OCI-M1 (cell line): ENCODE results near the gene MZT2B.
A peak's percentile ranks its signal among the peaks of the same experiment; 100 is the strongest.
"Not testable (repeated sequence)": the region's sequence is repeated elsewhere in the genome, so short reads cannot be mapped to it uniquely, and the experiment has no call there.

Experiments
- DNase-seq: peaks from one replicate; lab custom pipeline; 2025; lab: John Stamatoyannopoulos, UW

Gene MZT2B

GRCh38 chr2:130181880-130182682, at the start of gene MZT2B:
Gene MZT2B (plus strand): TSS chr2:130182262. CDS start chr2:130182283, 21 bp downstream.
- peak; percentile 92 for DNase-seq

DNA sequence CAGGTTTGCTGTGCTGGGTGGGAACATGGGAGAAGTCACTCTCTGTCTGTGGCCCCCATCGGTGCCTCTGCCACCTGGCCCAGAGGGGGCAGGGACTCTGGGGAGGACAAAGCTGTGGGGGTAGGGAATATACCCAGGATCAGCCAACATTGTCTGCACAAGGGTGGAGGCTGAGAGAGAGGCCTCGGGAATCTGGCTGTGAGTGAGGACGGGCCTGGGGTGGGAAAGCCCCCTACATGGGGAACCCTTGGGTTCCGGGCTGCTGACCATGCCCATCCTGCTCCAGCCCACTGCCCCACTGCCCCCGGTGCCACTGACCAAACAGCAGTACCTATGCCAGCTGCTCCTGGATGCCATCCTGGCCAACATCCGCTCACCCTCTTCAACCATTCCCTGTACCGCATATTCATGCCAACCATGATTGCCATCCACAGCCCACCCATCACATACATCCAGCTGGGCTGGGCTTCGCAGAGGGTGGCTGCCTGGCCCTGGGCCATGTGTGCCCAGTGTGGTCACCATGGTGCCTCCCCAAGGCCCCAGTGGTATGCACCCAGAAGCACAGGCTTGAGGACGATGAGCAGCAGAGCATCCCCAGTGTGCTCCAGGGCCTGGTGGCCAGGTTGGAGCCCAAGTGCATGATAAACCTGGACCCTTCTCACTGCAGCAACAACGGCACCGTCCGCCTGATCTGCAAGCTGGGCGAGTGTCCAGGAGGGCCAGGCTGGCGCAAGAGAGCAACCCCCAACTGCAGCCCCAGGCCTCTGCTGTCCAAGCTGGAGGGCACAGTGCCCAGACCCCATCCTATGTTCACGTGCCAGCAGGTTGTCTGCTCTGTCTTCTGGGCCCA, 46.1 kb upstream of the MZT2B start:
- DNase-seq: no peak

GRCh38 chr2:130136546-130136945, 45.5 kb upstream of the MZT2B start:
- DNase-seq: not testable (repeated sequence)

DNA sequence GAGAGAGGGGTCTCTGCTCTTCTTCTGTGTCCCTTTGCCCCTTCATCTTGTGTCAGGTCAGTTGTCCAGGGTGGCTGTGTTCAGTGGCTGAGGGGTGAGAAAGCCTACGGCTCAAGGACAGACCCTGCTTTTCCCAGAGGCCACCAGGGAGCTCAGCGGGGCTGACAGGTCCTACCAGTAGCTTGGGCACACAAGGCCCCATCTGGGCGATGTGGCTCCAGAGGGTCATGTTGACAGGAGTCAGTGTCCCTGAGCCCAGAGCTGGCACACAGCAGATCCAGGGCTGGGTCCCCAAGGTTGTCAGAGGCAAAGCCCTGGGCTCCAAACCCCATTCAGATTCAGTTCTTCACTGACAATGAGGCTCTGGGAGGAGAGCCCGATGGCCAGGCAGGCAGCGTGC, 44.9 kb upstream of the MZT2B start:
- DNase-seq: not testable (repeated sequence)

DNA sequence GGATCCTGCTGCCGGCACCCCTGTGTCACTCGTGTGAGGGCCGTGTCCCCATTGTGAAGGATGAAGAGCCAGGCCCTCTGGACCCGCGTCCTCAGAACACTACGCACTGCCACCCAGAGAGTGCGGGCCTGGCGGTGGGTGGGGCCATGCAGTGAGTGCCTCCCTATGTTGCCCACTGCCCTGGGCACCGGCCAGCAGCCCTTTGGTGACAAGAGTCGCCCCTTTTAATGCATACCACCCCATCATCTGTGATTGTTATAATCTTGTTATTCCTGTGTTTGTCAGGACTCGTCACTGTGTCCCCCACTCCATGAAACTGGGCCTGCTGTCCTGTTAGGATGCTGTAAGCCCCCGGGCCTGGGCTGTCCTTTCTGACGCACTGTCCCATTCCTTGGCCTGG, 43.7 kb upstream of the MZT2B start:
- not testable (repeated sequence) for DNase-seq

- not testable (repeated sequence) for DNase-seq
These were observed 43.2 kb upstream of the MZT2B start for GRCh38 chr2:130138841-130139251.

GRCh38 chr2:130139331-130140280, 42.5 kb upstream of the MZT2B start:
- DNase-seq: not testable (repeated sequence)

- not testable (repeated sequence) for DNase-seq
These were observed 41.5 kb upstream of the MZT2B start for GRCh38 chr2:130140516-130140915.

DNA sequence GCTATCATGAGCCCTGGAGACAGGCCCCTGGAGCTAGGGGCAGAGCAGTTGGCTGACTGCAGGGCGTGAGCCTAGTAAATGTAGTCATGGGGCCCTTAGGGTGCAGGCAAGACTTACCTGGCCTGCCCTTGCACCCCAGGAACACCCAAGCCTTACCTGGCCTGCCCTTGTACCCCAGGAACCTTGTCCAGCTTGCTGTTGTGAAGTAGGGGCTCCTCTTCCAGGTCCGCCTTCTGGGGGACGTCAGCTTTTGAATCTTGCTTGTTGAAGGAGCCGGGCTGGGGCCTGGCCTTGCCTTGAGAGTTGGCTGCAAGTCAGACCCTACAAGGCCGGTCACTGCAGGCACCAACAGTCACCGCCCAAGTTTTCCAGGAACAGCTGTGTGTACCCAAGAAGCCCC, 41.1 kb upstream of the MZT2B start:
- not testable (repeated sequence) for DNase-seq

GRCh38 chr2:130141645-130142370, 40.3 kb upstream of the MZT2B start:
- not testable (repeated sequence) for DNase-seq

GRCh38 chr2:130142396-130143265, 39.4 kb upstream of the MZT2B start:
- not testable (repeated sequence) for DNase-seq

DNA sequence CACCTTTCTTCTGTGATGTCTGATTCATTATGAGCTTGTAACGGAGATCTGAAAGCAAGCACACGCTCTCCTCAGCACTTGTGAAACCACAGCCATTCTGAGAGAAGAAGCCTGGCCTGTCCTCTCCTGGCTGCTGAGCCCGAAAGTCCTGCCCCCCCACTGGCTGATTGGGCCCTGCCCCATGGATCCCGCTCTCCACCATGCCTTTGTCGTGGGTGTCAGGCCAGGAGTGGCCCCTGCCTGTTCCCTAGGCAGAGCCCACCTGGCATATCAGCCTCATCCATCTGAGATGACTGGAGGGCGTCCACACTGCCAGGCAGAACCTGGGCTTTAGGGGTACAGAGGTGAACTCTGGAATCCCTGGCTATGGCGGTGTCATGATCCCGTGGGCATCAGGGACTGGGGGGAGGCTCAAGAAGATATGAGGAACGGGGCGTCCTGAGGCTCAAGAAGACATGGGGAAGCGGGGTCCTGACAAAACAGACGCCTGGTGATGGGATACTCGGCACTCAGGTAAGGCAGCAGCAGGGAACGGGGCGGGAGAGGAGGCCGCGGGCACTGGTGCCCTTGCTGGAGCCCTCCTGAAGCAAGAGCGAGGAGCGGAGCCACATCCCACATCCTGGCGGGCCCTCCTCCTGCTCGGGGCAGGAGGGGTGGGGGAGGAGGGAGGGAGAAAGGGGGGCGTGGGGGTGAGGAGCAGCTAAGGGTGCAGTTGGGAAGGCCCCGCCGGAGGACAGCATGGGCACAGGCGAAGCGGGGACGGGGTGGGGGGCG, 38.6 kb upstream of the MZT2B start:
- not testable (repeated sequence) for DNase-seq

- peak; percentile 1 for DNase-seq
These were observed 37.1 kb upstream of the MZT2B start, which contains the start of gene CCDC74B for GRCh38 chr2:130145006-130145414. Gene CCDC74B (minus strand): TSS chr2:130145112. CDS start chr2:130144996, 116 bp downstream.

GRCh38 chr2:130148515-130148914, 33.5 kb upstream of the MZT2B start:
- not testable (repeated sequence) for DNase-seq

DNA sequence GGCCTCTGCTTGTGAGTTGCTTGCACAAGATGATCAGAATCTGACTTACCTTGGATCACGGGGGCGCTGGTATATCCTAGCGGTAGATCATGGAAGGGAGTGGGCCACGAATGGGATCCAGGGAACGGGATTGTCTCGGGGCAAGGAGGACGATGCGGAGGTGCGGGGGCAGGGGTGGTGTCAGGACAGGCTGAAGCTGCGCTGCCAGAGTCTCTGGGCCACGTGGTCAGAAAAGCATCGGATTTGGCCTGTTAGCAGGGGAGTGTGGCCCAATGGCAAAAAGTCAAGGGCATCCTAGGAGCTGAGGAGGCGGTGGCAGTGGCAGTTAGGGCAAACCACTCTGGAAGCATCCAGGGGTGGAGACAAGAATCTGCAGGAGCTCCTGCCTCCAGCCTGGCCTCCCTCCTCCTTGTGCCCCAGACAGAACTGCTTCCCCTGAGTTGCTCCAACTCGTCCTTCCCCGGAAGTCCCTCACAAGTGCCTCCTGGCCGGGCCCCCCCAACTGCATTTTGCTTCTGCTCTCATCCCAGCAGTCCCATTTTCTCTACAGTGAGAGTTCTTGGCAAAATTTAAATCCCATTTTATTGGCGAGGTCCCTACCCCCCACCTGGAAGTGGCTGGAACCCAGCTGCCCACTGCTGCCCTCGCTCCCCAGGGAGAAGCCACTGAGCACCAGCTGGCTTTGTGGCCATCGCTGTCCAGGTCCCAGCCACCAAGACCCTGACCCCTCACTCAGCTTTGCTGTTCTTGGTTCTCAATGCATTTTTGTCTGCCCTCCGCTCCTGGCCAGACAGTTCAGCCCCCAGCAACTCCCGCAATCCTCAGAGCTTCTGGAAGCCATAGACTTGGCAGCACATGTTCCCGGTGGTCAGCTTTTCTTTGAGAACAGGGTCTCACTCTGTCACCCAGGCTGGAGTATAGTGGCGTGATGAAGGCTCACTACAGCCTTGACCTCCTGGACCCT, 31.6 kb upstream of the MZT2B start:
- no peak for DNase-seq

DNA sequence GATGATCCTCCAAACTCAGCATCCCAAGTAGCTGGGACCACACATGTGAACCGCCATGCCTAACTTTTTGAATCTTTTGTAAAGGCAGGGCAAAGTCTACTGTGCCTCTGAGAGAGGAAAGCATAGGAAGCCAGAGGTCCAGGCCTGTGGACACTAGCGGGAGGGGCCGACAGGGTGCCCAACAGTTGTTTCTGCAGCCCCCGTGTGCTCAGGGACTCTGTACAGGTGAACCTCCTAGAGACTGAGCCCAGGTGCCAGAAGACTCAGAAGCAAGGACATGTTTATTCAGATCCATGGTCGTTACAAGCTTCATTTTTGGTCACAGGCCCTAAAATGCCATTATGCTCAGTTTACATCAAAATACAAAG, 30.9 kb upstream of the MZT2B start:
- DNase-seq: not testable (repeated sequence)

DNA sequence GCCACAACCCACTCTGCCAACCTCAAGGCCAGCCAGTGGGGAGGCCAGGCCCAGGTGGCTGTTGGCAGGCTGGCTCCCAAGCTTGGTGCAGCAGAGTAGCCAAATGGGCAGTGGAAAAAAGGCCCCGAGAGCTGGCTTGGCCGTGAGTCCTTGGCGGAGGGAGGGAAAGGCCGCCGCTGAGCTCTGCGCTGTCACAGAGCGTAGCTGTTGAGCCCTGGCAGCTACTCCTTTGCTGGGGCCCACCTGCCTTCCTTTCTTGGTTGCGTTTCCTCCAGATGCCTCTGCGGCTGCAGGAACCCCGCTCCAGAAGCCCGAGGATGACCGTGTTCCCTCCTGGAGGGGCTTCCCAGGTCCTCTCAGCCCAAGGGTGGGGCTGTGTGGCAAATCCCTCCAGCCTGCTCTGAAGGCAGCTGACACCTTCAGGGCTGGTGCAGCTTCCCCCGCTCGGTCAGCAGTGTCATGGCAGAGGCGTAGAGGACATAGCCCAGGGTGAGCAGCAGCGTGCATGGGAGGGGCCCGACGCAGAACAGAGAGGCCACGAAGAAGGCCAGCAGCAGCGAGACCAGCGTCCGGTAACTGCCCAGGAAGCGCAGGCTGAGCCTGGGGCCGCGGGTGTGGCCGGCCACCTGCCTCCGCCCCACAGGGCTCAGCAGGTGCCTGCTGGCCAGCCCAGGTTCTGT, 29.8 kb upstream of the MZT2B start:
- DNase-seq: not testable (repeated sequence)
